ENCODE data around the gene CEACAM19.
"Not testable (repeated sequence)": the region's sequence is repeated elsewhere in the genome, so short reads cannot be mapped to it uniquely, and the experiment has no call there.

CEACAM19 gene

DNA sequence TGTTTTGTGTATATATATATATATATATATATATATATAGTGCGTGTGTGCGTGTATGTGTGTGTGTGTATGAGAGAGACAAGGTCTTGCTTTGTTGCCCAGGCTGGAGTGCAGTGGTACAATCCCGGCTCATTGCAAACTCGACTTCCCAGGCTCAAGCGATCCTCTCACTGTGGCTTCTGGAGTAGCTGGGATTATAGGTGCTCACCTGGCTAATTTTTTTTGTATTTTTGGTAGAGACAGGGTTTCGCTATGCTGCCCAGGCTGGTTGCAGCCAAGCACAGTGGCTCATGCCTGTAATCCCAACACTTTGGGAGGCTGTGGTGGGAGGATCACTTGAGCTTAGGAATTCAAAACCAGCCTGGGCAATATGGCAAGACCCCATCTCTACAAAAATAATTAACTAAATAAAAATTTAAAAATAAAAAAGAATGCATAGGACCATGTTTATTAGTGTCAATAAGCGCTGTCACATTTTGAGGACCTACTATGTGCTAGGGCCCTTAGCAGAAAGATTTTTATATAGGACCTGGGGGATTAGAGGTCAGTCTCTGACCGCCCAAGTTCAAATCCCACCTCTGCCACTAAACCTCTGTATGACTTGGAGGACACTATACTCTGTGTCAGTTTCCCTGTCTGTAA, 25.8 kb upstream of the CEACAM19 start:
- DNase-seq (ENCODE audit: low read depth): no peak

DNA sequence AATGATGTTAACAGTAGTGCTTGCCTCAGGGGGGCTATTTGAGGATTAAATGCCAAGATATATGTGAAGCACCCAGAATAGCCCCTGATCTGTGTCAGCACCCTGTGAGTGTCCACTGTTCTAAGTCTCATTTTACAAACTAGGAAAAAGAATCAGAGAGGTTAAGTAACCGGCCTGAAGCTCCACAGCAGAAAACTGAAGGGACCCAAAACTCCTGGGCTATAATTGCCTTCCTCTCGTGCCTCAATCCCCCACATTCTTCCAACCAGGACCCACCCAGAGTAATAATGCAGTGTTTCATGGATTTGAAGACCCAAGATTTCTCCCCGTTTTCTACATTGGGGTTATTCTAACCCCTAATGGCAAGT, 25.2 kb upstream of the CEACAM19 start:
- DNase-seq (ENCODE audit: low read depth): no peak

- DNase-seq (ENCODE audit: low read depth): no peak
Observed at GRCh38 chr19:44647144-44647543, 24.1 kb upstream of the CEACAM19 start.

- DNase-seq (ENCODE audit: low read depth): no peak
Observed at GRCh38 chr19:44648631-44649251, 22.5 kb upstream of the CEACAM19 start.

GRCh38 chr19:44649578-44650145, 21.6 kb upstream of the CEACAM19 start:
- DNase-seq (ENCODE audit: low read depth): no peak

DNA sequence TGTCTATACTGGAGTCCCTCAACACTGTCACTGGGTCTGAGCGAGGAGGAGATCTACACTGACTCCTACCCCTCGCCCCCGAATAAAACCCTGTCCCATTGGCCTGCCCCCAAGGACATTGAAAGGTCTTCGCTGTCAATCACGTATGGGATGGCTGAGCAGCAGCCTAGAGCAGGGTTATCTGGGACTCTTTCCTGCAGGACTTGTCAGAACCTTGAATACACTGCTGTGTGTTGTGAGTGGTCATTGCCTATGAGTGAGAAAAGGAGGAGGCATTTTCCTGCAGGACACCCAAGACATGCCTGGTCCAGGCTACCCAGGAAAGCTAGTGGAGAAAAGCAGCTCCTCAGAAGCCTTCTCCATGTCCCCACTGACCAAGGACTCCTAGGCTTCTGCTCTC, 17.9 kb upstream of the CEACAM19 start:
- no peak for DNase-seq (ENCODE audit: low read depth)

DNA sequence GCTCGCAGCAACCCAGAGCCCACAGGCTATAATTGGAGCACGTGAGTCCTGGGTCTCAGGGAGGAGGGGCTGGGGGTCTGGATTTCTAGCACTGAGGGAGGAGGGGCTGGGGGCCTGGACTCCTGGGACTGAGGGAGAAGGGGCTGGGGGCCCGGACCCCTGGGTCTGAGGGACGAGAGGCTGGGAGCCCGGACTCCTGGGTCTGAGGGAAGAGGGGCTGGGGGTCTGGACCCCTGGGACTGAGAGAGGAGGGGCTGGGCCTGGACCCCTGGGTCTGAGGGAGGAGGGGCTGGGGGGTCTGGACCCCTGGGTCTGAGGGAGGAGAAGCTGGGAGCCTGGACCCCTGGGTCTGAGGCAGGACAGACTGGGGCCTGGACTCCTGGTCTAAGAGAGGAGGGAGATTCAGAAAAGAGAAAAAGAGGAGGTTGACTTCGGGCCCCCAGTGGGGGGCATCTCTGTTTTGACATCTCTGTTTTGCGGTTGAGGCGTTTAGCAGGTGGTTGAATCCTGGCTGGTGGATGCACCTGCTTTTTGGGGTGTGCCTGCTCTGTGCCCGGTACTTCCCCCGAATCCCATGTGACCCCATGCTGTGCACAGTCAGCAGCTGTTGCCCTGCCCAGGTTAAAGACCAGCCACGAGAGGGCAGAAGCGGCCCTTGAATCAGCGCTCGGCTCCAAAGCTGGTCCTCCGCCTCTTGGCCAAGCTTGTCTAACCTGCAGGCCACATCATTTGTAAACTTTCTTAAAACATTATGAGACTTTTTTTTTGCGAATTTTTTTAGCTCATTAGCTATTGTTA, 17.1 kb upstream of the CEACAM19 start:
- DNase-seq (ENCODE audit: low read depth): peak; percentile 60

GRCh38 chr19:44657211-44657921, 13.9 kb upstream of the CEACAM19 start:
- peak; percentile 44 for DNase-seq (ENCODE audit: low read depth)

DNA sequence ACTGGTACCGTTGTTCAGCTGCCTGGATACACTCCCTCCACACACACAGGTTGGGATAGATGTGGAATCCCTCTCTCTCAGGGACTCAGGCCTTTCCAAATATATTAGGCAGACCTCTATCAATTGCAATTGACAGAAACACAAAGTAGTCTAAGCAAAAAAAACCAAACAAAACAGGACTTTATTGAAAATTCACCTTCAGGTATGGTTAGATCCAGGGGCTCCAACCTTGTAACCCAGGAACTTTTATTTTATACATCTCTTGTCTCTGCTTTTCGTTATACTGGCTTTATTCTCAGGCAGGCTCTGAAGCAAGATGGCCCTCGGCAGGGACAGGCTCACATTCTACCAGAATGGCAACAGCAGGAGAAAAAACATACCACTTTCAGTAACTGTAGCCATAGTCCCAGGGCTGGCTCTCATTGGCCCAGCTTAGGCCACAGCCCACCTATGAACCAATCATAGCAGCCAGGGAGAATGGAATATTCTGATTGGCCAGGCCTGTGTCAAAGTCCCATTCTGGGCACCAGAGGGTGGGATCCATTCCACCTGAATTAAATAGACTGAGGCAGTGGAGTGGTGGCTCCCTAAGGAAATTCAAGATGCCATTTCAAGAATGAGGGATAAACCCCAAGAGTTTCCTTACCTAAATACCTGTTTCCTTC, 13.1 kb upstream of the CEACAM19 start:
- no peak for DNase-seq (ENCODE audit: low read depth)

- DNase-seq (ENCODE audit: low read depth): no peak
Observed at GRCh38 chr19:44660081-44660480, 11.2 kb upstream of the CEACAM19 start.

DNA sequence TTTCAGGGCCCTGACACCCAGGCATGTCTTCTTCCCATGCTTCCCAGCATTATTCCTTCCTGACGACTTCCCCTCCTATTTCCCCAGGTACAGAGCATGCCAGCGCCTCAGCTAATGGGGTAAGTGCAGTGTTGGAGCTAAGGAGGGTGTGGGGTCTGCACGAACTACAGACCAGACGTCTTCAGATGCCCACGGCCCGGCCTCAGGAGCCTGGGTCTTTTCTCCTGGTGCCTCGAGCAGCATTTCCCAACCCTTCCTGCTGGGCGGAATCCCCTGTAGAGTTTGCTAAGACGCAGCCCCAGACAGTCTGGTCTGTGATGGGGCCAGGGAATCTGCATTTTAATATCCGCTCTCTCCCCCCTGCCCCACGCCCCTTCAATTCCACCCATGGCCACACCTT, 10.1 kb upstream of the CEACAM19 start:
- no peak for DNase-seq (ENCODE audit: low read depth)

- no peak for DNase-seq (ENCODE audit: low read depth)
Observed at GRCh38 chr19:44661904-44662303, 9.4 kb upstream of the CEACAM19 start.

DNA sequence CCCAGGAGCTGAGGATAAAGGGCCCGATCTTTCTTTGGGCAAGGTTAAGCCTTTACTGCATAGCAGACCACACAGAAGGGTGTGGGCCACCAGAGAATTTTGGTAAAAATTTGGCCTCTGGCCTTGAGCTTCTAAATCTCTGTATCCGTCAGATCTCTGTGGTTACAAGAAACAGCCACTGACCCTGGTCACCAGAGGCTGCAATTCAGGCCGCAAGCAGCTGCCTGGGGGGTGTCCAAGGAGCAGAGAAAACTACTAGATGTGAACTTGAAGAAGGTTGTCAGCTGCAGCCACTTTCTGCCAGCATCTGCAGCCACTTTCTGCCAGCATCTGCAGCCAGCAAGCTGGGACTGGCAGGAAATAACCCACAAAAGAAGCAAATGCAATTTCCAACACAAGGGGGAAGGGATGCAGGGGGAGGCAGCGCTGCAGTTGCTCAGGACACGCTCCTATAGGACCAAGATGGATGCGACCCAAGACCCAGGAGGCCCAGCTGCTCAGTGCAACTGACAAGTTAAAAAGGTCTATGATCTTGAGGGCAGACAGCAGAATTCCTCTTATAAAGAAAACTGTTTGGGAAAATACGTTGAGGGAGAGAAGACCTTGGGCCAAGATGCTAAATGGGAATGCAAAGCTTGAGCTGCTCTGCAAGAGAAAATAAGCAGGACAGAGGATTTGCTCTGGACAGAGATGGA, 8.4 kb upstream of the CEACAM19 start:
- DNase-seq (ENCODE audit: low read depth): no peak

- no peak for DNase-seq (ENCODE audit: low read depth)
Observed at GRCh38 chr19:44663996-44664395, 7.3 kb upstream of the CEACAM19 start.

DNA sequence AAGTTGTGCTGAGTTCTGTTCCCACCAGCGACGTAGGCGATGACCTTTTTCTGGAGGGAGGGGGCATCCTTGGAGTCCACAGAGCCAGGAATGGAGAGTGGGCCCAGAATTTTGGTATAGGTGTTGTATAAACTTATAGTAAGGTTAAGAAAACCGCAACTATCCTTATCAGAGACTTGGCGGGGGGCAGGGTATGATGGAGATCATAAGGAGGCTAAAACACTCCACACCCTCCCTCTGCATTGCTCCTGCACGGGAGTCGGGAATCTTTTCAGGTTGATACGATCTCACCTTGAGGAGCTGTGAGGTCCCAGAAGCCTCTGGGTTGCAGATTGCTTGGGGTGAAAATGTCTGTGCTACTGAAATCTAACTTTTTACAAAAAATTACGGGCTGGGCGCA, 6.3 kb upstream of the CEACAM19 start:
- no peak for DNase-seq (ENCODE audit: low read depth)

GRCh38 chr19:44666852-44667556, 4.3 kb upstream of the CEACAM19 start:
- DNase-seq (ENCODE audit: low read depth): no peak

DNA sequence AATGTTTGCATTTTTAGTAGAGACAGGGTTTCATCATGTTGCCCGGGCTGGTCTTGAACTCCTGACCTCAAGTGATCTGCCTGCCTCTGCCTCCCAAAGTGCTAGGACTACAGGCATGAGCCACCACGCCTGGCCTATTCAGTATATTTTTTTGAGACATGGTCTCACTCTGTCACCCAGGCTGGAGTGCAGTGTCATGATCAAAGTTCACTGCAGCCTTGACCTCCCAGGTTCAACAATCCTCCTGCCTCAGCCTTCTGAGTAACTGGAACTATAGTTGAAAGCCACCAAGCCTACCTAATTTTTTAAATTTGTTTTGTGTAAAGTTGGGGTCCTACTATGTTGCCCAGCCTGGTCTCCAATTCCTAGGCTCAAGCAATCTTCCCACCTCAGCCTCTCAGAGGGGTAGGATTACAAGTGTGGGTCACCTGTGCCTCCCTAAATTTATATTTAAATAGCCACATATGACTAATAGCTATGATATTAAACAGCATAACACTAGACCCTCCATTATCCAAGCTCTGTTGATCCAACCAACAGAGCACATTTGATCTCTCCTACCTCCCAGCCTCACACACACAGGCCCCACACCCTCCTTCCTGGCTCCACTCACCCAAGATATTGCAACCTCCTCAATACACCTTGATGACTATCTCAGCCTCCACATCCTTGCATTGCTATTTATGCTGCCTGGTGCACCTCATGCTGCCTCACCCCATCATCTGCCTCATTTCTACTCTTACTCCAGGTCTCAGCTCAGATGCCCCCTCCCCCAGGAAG, 2.1 kb upstream of the CEACAM19 start:
- DNase-seq (ENCODE audit: low read depth): no peak

- DNase-seq (ENCODE audit: low read depth): not testable (repeated sequence)
Observed at GRCh38 chr19:44670027-44670426, 1.3 kb upstream of the CEACAM19 start.

GRCh38 chr19:44672226-44672625, 944 bp downstream of the CEACAM19 start:
- DNase-seq (ENCODE audit: low read depth): no peak

DNA sequence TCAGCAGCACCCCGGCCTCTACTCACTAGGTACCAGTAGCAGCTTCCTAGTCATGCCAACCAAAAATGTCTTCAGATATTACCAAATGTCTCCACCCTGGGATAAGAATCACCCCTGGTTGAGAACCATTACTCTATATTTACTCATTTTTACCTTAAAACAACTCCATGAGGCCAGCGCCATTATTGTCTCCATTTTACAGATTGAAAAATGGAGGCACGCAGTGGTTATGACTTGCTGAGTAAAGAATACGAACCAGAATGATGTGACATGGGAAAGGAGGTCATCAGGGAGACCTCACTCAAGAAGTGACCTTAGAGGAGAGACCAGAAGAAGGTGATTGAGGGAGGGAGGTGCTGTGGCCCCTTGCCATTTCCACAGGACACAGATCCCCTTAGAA, 2.2 kb downstream of the CEACAM19 start:
- DNase-seq (ENCODE audit: low read depth): no peak

All from T follicular helper cell (primary cell).